GM19035 (cell line): ENCODE data around the gene CAMSAP3.
A peak's percentile ranks its signal among the peaks of the same experiment; 100 is the strongest.

Experiments
- ATAC-seq: cut with Tn5 transposase; IDR thresholded peaks from one replicate; pipeline ENCODE4 v1.9.1; 2021; ENCODE audit not compliant: unreplicated experiment

The CAMSAP3 gene

GRCh38 chr19:7647156-7647555 is 51.5 kb downstream of the CAMSAP3 start:
- ATAC-seq = no peak

GRCh38 chr19:7648265-7649014 is 52.8 kb downstream of the CAMSAP3 start:
- no peak for ATAC-seq

- ATAC-seq = no peak
Observed at GRCh38 chr19:7650148-7650547, 54.5 kb downstream of the CAMSAP3 start.

DNA sequence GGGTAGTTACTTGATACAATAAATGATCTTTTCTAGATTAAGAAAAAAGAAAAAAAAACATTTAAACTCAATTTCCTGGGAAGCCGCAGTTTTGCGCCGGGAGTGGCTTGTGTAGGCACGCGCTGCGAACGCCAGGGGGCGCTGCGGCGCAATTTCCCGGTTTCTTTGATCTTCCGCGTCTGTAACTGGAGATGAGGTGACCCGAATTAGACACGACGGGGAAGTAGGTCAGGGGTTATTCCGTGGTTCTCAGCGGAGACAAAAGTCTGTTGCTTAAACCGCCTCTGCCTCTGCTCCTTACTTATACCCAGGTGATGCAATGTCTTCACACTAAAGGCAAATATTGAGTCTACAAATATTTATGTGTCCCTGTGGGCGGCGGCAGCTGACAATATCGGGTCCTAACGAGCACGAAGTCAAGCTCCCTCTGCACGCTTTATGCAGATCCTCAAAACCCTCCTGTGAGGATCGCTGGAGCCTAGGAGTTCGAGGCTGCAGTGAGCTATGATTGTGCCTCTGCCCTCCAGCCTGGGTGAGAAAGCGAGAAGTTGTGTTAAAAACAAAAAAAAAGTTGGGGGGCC is 56.5 kb downstream of the CAMSAP3 start:
- no peak for ATAC-seq

DNA sequence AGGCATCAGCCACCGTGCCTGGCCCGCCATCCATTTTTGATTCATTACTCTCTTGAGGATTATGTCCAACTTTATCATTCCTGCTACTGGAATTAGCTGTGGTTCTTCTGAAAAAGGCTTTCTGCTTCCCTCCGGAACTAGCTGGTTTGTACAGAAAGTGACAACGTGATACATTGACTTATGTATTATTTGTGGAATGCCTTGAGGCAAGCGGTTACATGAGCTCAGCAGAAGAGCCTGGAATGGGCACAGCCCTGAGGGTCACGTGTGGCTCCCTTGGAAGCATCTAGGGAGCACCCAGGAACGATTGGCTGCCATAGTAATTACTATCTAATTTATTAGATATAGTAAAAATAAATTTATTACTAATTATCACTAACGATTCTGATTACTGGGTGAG is 58.7 kb downstream of the CAMSAP3 start:
- no peak for ATAC-seq

DNA sequence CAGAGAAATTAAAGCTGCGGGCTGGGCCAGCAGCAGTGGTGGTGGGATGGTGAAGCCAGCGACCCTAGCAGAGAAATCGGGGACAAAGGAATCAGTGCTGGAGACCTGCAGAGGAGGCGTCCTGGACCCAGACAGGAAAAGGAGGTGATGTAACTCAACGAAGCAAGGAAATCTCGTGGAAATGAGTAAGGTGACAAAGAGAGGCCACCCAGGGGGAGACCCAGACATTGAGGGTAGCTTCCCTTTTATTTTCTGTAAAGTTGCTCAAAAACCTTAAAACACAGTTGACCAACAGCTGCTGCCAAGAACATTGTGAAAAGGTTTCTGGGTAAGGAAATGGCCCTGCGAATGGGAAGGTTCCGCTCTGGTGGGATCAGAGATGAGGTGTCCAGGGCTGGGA is 59.9 kb downstream of the CAMSAP3 start:
- no peak for ATAC-seq

GRCh38 chr19:7657131-7657751 is 61.6 kb downstream of the CAMSAP3 start:
- no peak for ATAC-seq

GRCh38 chr19:7658219-7658686 is 62.6 kb downstream of the CAMSAP3 start:
- peak; percentile 60 for ATAC-seq

GRCh38 chr19:7661744-7662538 is 66.3 kb downstream of the CAMSAP3 start:
- no peak for ATAC-seq

GRCh38 chr19:7662657-7663056 is 67.0 kb downstream of the CAMSAP3 start:
- no peak for ATAC-seq

- ATAC-seq = no peak
Observed at GRCh38 chr19:7663706-7664105, 68.0 kb downstream of the CAMSAP3 start.

DNA sequence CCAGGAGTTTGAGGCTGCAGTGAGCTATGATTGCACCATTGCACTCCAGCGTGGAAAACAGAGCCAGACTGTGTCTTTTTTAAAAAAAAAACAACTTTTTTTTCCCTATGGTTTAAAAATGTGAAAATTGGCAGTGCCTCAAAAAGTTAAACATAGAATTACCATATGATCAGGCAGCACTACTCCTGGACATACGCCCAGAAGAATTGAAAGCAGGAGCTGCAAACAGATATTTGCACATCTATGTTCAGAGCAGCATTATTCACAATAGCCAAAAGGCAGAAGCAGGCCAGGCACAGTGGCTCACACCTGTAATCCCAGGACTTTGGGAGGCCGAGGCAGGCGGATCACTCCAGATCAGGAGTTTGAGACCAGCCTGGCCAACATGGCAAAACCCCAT is 69.4 kb downstream of the CAMSAP3 start:
- no peak for ATAC-seq
